HS-27A (cell line): ENCODE data around the gene TMC1.
"Not testable (repeated sequence)": the region's sequence is repeated elsewhere in the genome, so short reads cannot be mapped to it uniquely, and the experiment has no call there.

ENCODE experiments used
- DNase-seq: peaks from one replicate; pipeline ENCODE4 v3.0.0-alpha.2; 2012; ENCODE audit warnings: low read depth, missing footprints

Gene TMC1

DNA sequence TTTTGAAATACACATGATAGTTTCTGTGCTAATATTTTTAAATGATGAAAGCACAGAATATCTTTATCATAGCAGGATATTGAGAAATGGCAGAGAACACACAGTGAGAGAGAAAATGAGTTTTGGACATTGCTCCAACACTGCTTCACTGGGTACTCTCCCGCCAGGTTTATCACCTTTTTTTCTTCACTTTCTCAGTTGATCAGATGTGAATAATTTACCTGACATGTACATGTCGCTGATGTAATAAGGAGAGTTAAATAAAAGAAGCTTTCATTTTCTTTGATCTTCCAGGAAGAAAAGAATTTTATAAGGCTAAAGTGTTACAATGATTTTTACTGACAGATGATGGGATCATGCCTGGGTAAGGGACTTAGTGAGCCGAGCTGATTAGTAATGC is 297.0 kb downstream of the TMC1 start:
- DNase-seq = no peak

DNA sequence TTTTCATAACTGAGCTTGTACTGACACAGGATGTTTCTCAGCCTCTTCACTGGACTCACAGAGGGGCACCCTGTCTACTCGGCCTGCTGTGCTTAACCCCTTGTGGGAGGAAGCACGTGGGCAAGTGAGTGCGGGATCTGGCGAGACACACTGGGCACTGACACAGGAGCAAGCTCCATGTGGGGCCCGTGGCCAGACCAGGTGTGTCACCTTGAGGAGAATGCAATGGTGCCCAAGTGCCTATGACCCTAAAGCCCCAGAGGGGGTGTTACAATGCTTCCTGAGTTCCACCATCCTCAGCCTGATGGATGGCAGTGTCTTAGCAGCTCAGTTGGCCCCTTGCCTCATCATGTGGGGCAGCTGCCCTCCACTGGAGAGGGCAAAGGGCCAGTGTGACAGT is 302.6 kb downstream of the TMC1 start:
- no peak for DNase-seq

DNA sequence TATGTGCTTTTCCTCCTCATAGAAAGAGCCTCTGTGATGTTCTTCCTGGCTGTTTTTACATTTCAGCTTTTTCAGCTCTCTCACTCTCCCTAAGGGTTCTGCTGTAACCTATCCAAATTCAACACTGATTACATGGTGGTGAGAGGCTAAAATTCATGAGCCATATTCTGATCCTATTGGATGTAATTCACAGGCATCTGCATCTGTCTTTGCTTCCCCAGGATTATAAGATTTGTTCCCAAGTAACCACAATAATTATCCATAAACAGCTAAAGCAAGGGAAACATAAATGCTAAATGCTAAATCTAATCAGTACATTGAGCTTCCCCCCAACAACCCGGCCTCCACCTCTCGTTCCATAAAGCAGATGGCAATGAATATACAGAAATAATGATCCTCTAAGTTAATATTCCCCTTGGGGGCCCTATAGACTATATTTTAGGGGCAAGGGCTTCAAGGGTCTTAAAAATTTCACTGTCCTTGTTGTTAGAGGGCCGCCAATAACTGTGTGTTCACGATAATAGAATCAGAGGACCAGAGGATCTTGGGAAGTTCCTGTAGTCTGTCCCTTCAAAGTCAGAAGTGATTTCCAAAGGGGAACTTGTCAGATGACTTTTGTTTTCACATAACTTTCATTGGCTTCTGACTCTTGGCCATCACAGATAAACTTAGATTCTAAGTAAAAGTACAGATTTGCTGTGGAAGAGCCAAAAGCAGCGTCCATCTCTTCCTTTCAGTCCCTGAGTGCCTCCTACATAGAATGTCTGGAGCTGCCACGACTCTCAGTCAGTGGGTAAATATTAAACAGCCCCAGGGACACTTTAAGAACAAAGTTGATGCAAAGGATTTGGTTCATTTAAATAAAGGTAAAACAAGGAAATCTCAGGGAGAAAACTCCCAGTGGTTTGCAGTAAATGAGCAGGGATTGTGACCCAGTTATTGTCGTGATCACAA is 305.9 kb downstream of the TMC1 start:
- DNase-seq = no peak

DNA sequence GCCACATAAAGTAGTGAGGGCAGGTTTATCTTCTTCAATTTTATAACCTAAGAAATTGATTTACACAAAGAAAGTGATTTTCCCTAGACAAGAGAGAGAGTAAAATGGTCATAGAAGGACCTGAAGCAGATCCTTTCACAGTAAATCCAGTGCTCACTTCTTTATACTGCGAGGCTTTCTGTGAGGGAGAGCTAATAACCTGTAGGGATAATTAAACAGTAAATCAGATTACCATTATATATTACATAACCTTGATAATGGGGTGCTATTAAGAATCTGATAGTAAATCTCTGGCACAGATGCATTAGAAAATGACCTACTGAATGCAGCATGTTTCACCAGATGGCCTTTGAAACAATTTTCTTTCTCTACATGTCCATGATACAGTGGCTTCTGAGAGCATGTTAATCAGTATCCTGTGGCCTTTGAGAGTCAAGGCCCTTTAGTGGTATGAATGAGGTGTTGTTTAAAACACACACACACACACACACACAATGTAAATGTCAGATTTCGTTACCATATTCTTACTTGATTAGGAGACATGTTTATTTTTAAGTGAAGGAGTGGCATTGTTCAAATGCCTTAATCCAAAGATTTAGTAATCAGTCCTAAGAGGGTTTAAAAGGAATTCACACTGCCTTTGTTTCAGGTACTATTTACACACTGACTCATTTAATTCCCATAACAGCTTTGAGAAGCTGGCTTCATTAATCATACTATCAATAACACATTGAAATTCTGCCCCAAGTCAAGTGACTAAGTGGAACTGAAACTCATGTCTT is 306.7 kb downstream of the TMC1 start:
- DNase-seq = no peak

DNA sequence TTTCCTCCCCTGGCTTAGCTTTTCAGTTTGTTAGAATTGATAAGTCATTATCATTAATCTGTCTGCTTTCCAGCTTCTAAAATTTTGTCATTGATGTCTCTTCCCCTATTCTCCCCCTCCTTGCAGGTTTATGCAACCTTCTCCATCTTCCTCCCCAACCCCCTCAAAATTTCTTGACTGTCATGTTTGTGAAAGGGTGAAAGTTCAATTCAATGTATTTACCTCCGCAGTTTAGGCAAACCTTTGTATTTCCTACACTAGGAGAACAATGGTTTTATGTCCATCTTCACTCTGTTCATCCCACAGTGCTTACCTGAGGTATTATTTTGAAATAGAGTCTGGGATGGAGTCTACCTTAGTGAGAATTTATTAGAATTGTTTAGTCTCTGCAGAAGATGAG is 313.6 kb downstream of the TMC1 start:
- no peak for DNase-seq

DNA sequence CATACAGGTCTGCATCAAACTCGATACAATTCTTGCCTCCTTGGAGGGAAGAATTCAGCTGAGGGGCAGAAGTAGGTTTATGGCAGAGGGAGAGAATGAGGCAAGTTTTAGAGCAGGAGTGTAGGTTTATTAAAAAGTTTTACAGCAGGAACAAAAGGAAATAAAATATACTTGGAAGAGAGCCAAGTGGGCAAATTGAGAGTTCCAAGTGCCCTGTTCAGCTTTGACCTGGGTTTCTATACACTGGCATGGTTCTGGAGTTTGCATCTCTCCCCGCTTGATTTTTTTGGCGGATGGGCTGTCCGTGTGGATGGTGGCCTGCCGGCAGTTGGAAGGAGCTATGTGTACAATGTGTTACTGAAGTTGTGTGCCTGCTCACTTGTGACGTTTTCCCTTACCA is 315.4 kb downstream of the TMC1 start:
- no peak for DNase-seq

DNA sequence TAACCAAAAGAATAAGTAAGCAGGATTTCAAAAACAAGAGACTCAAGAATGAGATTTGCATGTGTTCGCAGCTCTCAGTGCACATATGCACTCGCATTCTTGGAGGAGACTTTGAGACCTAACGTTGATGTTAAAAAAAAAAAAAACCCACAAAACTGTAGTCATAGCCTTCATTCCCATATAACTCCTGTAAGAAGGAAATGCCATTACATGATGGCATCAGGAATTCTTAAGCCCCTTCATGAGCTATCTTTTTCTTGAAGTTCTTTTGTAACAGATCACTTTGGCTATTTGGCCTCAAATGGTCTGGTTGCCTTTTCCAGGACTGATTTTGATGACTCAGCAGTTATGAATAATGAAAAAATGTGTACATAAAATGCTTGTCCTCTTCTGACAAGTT is 317.7 kb downstream of the TMC1 start:
- DNase-seq = peak; percentile 55

DNA sequence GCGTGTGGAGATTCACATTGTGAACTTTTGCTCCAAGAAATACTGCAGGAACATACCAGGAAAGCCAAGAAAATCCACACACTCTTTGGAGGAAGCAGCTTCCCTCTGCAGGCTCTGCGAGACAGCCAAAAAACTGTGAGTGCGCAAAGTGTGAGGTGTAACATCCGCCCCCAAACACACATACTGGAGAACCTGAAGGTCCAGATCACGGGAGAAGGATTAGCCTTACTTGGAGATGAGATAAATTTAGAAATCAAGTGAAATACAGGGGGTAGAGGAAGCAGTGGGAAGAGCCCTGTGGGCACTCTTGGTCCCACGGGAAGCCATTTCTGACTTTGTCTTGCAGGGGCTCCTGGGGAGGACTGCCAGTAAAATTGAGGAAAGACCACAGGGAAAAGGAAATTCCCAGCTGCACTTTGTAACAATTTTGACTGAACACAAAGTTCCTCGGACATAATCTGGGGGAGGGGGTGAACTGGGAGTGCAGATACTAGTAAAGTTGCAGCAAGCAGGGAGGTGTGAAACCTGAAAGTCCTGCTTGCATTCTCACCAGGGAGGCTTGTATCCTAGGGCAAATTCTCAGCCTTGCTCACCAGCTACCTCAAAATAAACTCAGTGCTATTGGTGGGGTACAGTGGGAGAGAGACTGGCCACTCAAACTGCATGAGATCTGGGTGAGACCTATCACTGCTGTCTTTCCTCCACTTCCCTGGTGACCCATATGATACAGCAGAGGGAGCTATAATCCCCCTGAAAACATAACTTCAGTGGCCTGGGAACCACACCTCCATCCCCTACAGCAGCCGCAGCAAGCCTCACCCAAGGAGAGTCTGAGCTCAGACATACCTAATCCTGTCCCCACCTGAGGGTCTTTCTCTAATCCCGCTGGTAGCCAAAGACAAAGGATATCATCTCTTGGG is 322.4 kb downstream of the TMC1 start:
- no peak for DNase-seq

DNA sequence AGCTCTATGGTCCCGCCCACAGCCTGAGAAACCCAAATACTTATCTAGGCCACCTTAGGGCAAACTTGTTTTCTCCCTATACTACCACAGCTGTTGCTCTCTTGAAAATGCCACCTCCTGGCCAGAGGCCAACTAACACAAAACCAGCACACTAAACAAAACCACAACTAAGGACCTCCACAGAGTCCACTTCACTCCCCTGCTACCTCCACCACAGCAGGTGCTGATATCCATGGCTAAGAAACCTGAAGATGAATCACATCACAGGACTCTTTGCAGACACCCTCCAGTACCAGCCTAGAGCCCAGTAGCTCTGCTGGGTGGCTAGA is 323.0 kb downstream of the TMC1 start:
- DNase-seq = no peak

DNA sequence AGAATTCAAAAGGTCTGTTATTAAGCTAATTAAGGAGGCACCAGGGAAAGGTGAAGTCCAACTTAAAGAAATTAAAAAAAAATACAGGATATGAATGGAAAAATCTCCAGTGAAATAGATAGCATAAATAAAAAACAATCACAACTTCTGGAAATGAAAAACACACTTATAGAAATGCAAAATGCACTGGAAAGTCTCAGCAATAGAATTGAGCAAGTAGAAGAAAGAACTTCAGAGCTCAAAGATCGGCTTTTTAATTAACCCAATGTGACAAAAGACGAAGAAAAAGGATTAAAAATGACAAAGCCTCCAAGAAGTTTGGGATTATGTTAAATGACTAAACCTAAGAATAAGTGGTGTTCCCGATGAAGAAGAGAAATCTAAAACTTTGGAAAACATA is 323.6 kb downstream of the TMC1 start:
- not testable (repeated sequence) for DNase-seq

DNA sequence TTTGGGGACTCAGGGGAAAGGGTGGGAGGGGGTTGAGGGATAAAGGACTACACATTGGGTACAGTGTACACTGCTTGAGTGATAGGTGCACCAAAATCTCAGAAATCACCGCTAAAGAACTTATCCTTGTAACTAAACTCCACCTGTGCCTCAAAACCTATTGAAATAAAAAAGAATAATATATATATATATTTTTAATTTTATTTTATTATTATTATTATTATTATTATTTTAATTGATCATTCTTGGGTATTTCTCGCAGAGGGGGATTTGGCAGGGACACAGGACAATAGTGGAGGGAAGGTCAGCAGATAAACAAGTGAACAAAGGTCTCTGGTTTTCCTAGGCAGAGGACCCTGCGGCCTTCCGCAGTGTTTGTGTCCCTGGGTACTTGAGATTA is 328.8 kb downstream of the TMC1 start:
- not testable (repeated sequence) for DNase-seq

DNA sequence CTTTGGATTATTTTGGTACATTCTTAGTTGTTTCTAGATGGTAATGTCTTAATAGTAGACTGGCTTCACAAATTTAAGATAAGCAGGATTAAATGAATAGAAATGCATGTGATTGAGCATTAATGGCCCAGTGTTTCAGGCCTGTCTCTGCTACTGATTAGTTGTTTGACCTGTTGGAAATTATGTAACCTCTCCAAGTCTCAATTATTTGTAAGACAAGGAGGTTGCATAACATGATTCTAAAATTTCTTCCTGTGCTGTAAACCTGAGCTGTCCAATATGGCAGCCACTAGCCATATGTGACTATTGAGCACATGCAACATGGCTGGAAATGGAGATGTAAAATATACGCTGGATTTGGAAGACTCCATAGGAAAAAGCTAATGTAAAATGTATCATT is 333.9 kb downstream of the TMC1 start:
- DNase-seq = no peak

DNA sequence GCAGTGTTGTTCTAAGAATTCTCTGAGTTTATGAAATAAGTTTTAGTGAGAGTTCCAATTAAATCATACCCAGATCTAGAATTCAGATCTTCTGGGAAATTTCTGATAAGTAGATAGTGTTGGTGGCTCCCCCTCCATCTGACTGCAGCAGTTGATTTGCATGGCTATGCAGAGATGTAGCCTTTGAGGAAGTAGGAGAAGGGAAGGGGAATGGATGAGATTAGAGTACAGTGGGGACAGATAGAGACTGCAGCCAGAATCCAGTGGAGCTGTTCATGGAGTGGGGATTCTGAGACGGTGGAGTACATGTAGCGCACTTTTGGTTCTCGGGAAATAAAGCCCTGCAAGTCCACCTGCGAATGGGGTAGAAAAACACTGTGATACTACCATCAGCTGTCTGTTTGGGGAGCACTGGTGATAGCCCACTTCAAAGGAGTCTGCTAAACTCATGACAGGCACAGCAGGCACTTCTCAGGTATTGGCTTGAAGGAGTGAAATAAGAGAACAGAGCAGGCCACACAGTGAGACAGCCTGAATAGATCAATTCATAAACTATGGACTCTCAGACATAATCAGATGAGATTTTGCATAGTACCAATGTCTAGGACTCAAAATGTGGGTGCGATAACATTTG is 334.6 kb downstream of the TMC1 start:
- DNase-seq = no peak

DNA sequence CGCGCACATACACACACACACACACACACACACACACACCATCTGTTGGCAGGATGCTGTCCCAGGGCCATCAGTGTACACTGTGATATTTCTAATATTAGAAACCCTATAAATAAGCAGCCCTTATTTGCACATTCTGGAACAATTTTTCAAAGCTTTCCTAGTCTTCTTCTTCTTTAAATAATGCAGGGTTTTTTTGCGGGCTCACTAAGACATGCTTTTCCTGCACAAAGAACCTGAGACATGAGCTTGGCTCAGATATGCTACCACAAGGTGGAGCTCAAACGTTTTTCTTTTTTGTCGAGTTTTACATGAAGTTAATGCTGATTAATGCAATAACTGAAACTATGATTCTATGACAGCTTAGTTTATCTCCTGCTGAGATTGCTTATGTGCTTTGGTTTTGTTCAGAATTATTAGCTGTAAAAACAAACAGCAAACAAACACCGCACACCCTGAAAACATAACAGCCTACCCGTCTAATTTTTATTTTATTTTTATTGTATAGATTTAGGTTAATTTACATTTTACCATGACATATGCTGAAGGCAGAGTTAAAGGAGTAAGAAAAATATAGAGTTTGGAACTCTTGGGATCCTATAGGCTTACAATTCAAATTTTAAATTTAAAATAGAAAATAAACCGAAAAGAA is 335.7 kb downstream of the TMC1 start:
- DNase-seq = no peak

DNA sequence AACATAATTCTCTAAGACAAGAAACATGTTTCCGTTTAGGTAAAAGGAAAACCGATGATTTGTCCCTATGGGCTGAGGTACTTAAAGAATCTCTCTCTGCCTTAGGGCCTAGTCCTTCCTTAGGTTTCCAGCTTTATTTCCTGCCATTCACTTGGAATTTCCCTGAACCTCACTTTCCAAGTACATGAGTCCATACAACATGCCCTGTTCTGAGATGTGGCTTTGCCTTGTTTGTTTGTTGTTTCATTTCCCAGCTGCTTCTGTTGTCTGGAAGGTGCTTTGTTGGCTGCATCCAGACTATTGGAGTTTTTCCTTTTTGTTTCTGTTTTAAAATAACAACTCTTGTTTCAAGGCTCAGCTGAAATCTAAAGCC is 336.2 kb downstream of the TMC1 start:
- DNase-seq = no peak

DNA sequence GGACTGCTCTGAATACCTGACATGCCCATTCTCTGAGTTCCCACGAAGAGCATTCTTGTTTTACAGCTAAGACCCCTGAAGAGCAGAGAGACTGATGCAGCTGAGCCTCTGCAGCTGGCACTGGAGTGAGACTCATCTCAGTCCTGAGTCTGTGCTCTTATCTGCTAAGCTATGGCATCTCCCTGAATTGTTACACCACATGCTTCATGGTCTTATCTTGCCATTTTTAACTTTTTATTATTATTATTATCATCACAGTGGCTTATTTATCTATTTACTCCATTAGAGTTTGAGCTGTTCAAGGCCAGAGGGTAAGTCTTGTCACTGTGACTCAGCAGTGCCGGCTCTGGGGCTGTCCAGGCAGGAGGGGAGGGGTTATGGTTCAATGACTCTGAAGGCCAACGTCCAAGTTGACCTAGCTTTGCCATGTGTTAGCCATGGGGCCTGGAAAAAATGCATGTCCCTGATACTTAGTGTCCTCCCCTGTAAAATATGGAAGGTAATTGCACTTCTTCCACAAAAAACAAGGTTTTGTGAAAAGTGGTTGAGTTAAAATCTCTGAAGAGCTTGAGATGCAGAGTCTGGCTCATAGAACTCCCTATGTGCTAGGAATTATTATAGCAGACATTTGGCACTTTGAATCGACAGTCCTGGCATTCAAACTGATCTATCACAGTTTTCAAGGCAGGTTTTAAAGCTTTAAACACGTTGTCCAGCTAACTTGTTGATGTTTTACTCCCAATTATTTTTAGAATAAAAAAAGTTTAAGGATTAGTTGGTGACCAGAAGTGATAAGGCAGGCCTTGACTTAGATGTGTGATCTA is 336.9 kb downstream of the TMC1 start:
- no peak for DNase-seq

DNA sequence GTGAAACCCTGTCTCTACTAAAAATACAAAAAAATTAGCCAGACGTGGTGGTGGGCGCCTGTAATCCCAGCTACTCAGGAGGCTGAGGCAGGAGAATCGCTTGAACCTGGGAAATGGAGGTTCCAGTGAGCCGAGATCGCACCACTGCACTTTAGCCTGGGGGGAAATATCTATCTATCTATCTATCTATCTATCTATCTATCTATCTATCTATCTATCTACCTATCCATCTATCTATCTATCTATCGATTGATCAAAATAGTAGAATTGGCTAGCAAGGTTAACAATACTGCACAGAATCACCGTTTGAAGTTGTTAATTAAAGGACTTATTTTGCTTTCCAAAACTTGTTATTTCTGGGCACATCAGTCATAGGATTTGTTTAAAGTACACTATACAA is 341.4 kb downstream of the TMC1 start:
- DNase-seq = not testable (repeated sequence)

DNA sequence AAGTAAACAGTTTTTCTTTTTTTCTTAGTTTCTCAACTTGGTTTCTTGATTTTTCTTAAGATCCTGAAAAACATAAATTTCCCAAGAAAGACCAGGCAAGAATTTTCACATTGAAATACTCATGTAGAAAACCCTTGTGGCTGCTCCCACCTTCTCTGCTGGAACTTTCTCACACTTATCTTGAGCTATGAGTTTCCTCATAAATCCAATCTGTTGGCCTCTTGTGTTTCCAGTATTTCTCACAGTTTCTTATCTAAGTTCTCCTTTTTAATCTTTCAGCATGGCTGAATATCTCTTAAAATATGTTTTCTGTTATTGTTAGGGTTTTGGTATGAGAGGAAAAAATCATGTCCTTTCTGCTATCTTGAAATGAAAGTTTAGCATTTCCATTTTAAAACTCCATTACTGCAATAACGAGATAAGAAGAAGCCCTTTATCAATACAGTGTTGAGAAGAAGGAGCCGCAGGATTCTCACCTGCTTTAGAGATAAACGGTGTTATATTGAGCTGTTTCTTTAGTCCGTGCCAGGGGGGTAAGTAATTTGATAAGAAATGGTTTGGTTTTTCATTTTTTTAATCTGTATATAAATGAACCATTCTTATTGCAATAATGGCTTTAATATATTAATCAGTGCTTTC is 342.2 kb downstream of the TMC1 start:
- DNase-seq = no peak

DNA sequence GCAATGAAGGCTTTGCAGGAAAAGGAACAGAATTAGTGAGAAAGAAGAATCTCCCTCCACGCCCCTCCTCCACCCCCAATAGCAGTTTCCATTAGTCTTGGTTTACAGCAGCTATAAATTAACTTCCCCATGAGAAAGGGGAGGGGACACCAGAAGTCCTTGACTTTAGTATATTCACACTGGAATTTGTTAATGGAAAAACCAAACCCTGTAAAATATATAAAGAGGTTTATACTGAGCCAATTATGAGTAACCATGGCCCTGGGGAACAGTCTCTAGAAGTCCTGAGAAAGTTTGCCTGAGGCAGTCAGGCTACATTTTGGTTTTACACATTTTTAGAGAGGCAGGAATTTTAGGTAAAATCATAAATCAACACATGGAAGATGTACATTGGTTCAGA is 342.9 kb downstream of the TMC1 start:
- DNase-seq = no peak

DNA sequence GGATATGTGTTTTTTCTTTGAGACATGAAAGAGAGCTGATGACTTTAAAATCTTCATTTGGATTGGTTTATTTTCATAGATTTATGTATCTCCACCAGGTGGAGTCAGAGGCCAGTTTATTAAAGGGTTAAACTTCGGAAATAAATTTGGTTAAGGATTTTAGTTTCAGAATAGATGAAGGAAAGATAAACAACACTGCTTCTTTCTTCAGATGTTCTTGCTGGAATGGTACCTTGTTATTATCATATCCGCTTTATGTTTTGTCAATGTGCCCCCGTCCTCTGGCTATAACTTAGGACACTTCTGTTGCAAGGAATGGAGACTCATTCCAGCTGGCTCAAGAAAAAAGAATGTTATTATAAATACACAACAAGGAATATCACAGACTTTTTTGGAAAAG is 350.3 kb downstream of the TMC1 start:
- no peak for DNase-seq
